ENCODE results near the gene FOXL1. TPM values are rescaled to one million over a fixed set of nuclear protein-coding genes. Genes with fewer than 3 reads are reported as not detected.

The FOXL1 gene
- total RNA-seq, 1 donor from 2014 or later: 0.81 TPM

DNA sequence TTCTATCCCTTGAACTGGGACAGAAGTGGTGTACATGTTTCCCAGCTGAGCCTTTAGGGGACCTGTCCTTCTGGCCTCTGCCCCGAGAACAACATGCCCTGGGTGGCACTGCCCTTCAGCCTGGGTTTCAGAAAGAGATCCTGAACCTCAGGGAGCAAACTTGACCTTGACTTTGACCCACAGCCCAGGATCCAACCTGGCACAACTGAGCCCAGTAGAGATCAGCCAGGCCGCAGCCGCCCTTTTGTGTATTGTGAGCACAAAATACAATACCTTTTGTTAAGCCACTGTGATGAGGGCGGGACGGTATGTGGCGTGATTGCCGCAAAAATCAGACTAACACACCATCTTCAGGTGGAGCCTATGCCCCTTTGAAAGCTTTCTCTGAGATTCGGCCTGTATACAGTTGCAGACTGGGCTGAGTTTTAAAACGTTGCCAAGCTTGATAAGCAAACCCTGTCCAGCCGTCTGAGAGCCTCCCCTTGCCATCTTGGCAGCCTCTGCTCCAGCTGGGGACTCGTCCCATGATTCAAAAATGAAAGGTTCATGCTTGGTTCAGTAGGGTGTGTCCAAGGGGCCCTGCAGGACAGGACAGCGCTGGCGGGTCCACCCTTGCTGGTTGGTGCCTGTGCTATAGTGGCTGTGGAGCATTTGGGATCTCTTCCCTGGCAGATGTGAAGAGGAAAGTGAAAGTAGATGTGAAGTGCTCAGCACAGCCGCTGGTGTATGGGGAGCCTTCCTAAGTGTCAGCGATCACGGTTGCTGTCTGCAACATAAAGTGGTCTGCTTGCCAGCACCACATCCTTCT lies 40.3 kb downstream of the FOXL1 start:
- no peak for DNase-seq
- intact Hi-C loops (cut with DNase I): no loop called here
- Histone ChIP-seq H3K36me3 (no peaks in the 10 kb centered on the region), H3K9me3 (no peaks in the 10 kb centered on the region), H3K27ac (no peak overlapping the region), H3K4me1 (no peaks in the 10 kb centered on the region), H3K4me3 (peak overlapping the region; percentile 15), H3K27me3 (peaks cover 3% of the 10 kb centered on the region)
- peak; percentile 15 for ATAC-seq
- no peak for TF ChIP-seq CTCF (IDR thresholded peaks at IDR 0.05)

- no peak for TF ChIP-seq CTCF (IDR thresholded peaks at IDR 0.05)
- Histone ChIP-seq H3K36me3 (no peaks in the 10 kb centered on the region), H3K4me3 (peak overlapping the region; percentile 15), H3K9me3 (no peaks in the 10 kb centered on the region), H3K4me1 (no peaks in the 10 kb centered on the region), H3K27ac (no peak overlapping the region), H3K27me3 (peaks cover 3% of the 10 kb centered on the region)
- intact Hi-C loops (cut with DNase I): no loop called here
- no peak for DNase-seq
- ATAC-seq: peak; percentile 34
Measured at GRCh38 chr16:86619239-86619794, 41.0 kb downstream of the FOXL1 start.

DNA sequence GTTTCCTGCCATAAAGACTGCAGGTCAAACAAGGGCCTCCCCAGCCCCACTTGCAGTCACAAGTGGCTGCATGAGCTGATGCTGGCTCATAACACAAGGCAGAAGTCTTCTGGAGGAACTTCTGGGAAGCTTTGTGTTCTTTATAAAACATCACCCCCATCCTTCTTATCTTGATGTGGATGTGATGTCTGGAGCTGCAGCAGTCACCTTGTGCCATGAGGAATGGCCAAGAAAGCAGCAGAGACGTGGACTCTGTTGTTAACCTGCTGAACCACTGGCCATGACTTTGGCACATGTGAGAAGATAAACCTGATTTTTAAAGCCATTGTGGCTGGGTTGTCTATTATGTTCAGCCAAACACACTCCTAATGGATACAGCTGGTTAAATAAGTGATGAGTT lies 41.8 kb downstream of the FOXL1 start:
- no peaks in the 10 kb centered on the region for H3K4me1 ChIP-seq
- no peaks in the 10 kb centered on the region for H3K36me3 ChIP-seq
- no peak overlapping the region for H3K27ac ChIP-seq
- no peak overlapping the region for H3K4me3 ChIP-seq
- ATAC-seq (no peak), DNase-seq (no peak)
- intact Hi-C loops (cut with DNase I): no loop called here
- no peak for TF ChIP-seq CTCF (IDR thresholded peaks at IDR 0.05)
- H3K27me3 ChIP-seq: peaks cover 3% of the 10 kb centered on the region
- H3K9me3 ChIP-seq: no peaks in the 10 kb centered on the region

DNA sequence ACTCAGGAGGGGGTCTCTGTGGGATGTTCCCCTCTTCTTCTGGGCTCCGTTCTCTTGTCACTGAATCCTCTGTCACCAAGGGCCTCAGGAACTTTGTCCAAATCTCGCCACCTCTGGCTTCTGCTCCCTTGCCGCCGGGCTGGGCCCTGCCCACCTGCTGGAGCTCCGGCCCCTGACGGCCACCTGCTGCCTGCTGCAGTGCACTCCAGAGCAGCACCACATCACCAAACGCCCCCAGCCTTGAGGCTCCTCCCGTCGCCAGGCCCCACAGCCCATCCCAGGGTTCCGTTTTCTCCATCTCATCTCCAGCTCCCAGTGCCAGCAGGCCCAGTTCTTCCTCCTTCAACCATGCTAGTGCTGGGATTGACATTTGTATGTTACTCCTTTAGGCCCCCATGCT lies 43.6 kb downstream of the FOXL1 start:
- TF ChIP-seq CTCF (IDR thresholded peaks at IDR 0.05): no peak
- H3K36me3 ChIP-seq: no peaks in the 10 kb centered on the region
- no peak overlapping the region for H3K27ac ChIP-seq
- DNase-seq (no peak), ATAC-seq (no peak)
- H3K4me1 ChIP-seq: no peaks in the 10 kb centered on the region
- no peak overlapping the region for H3K4me3 ChIP-seq
- intact Hi-C loops (cut with DNase I): no loop called here
- no peaks in the 10 kb centered on the region for H3K27me3 ChIP-seq
- H3K9me3 ChIP-seq: no peaks in the 10 kb centered on the region

GRCh38 chr16:86622700-86623615 lies 44.6 kb downstream of the FOXL1 start:
- intact Hi-C loops (cut with DNase I): no loop called here
- no peak for DNase-seq
- no peaks in the 10 kb centered on the region for H3K9me3 ChIP-seq
- TF ChIP-seq CTCF (IDR thresholded peaks at IDR 0.05): no peak
- no peak overlapping the region for H3K27ac ChIP-seq
- H3K4me1 ChIP-seq: no peaks in the 10 kb centered on the region
- H3K4me3 ChIP-seq: no peak overlapping the region
- ATAC-seq: no peak
- no peaks in the 10 kb centered on the region for H3K27me3 ChIP-seq
- H3K36me3 ChIP-seq: no peaks in the 10 kb centered on the region
